Caco-2 (cell line): Measurements from ENCODE around the gene DHDDS. TPM values are rescaled to one million over a fixed set of nuclear protein-coding genes. Genes with fewer than 3 reads are reported as not detected.

Source experiments
- BruUV-seq: library from RNA; stranded (reverse); fragments of 400-500 nt; replicated peaks from 2 replicates; lab custom pipeline; 2021; lab: Mats Ljungman, UMichigan
- CTCF ChIA-PET: fragments of 300-600 bp; sonication (Branson Sonifier 250); formaldehyde crosslinking; loops from one replicate; lab custom pipeline; 2022; ENCODE audit warnings: antibody characterized with exemption; lab: Charles Lee
- POLR2A ChIA-PET: fragments of 300-600 bp; sonication (Branson Sonifier 250); formaldehyde crosslinking; loops from one replicate; lab custom pipeline; 2022; ENCODE audit warnings: antibody characterized with exemption; lab: Charles Lee
- DNase-seq, 2 experiments: peaks; one replicate each; pipeline versions ENCODE4 v3.0.0 to v3.0.0-alpha.2; 2020 to 2022
- H3K27me3 ChIP-seq: replicated peaks from 2 replicates; pipeline ENCODE4 v1.6.0; 2011; ENCODE audit warnings: low read length; ENCODE audit not compliant: control insufficient read depth, insufficient read depth
- H3K36me3 ChIP-seq: 2 replicates; pipeline ENCODE4 v1.5.1; 2011; ENCODE audit warnings: low read length; ENCODE audit not compliant: control insufficient read depth, insufficient read depth
- H3K4me1 ChIP-seq: fragments of 250-450 bp; sonication (Bioruptor Pico); 2 replicates; pipeline ENCODE4 v1.5.1; 2020; ENCODE audit warnings: mild to moderate bottlenecking
- H3K4me3 ChIP-seq: 2 replicates; pipeline ENCODE4 v1.5.1; 2011; ENCODE audit warnings: low read depth, mild to moderate bottlenecking, control low read depth, low read length
- H3K9me3 ChIP-seq: fragments of 250-450 bp; sonication (Bioruptor Pico); 2 replicates; pipeline ENCODE4 v1.5.1; 2020; ENCODE audit warnings: mild to moderate bottlenecking, moderate library complexity
- H3K27ac Mint-ChIP-seq: one replicate; pipeline ENCODE4 v1.8.0; 2022; ENCODE audit warnings: mixed read lengths; ENCODE audit not compliant: unreplicated experiment
- H3K27me3 Mint-ChIP-seq: one replicate; pipeline ENCODE4 v1.8.0; 2022; ENCODE audit warnings: mixed read lengths; ENCODE audit not compliant: insufficient read depth, unreplicated experiment
- H3K36me3 Mint-ChIP-seq: one replicate; pipeline ENCODE4 v1.8.0; 2022; ENCODE audit warnings: mild to moderate bottlenecking, mixed read lengths; ENCODE audit not compliant: insufficient read depth, unreplicated experiment
- H3K4me1 Mint-ChIP-seq: one replicate; pipeline ENCODE4 v1.8.0; 2022; ENCODE audit warnings: low read depth, mixed read lengths; ENCODE audit not compliant: unreplicated experiment
- H3K4me3 Mint-ChIP-seq: one replicate; pipeline ENCODE4 v1.8.0; 2022; ENCODE audit warnings: mild to moderate bottlenecking, moderate library complexity, mixed read lengths; ENCODE audit not compliant: unreplicated experiment
- H3K9me3 Mint-ChIP-seq: one replicate; pipeline ENCODE4 v1.8.0; 2022; ENCODE audit warnings: mixed read lengths; ENCODE audit not compliant: unreplicated experiment
- intact Hi-C: fragments of 100-400 bp; cut with micrococcal nuclease; formaldehyde crosslinking; loops from one replicate; pipeline ENCODE4 v1.10.0; 2022; ENCODE audit not compliant: unreplicated experiment
- total RNA-seq: library from RNA; stranded (reverse); gene quantifications from 2 replicates; pipeline ENCODE4 v1.2.3, GENCODE V29; 2022
- TF ChIP-seq, protein P1 (sequence below), 2 experiments: fragments of 200-600 bp in 1 of 2; IDR thresholded peaks; 1 replicate in 1 of 2; 2 replicates in 1 of 2; pipeline versions ENCODE4 v1.5.1 to v1.8.0; 2011 to 2022; ENCODE audit warnings: antibody characterized with exemption in 1 of 2, control low read depth in 1 of 2, inconsistent platforms in 1 of 2, low read depth in 1 of 2, low read length in 1 of 2, mild to moderate bottlenecking in 1 of 2, moderate library complexity in 1 of 2; ENCODE audit not compliant: insufficient read depth in 1 of 2, severe bottlenecking in 1 of 2, unreplicated experiment in 1 of 2

Gene DHDDS
- total RNA-seq, 1 experiment from 2014 or later = 55.6 TPM

DNA sequence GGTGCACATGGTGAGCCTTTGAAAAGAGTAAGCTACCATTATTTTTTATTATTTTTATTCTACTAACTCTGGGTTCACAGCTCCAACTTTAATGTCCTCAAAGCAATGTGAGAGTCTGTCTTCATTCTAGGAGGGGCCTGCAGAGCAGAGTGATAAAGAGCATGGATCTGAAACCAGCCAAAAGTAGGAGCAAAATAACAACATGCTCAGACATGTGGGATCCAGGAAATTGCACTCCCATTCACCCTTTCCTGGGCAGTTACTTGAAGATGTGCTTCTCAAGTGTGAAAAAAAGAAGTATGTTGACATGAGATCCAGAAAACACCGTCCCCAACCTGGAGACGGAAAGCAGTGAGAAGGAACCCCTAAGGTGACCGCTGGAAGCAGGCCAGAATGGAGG lies 30.2 kb upstream of the DHDDS start:
- peaks cover 6% of the 10 kb centered on the region for H3K36me3 Mint-ChIP-seq
- TF ChIP-seq, protein P1, sequence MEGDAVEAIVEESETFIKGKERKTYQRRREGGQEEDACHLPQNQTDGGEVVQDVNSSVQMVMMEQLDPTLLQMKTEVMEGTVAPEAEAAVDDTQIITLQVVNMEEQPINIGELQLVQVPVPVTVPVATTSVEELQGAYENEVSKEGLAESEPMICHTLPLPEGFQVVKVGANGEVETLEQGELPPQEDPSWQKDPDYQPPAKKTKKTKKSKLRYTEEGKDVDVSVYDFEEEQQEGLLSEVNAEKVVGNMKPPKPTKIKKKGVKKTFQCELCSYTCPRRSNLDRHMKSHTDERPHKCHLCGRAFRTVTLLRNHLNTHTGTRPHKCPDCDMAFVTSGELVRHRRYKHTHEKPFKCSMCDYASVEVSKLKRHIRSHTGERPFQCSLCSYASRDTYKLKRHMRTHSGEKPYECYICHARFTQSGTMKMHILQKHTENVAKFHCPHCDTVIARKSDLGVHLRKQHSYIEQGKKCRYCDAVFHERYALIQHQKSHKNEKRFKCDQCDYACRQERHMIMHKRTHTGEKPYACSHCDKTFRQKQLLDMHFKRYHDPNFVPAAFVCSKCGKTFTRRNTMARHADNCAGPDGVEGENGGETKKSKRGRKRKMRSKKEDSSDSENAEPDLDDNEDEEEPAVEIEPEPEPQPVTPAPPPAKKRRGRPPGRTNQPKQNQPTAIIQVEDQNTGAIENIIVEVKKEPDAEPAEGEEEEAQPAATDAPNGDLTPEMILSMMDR (IDR thresholded peaks at IDR 0.05; ENCODE audit: insufficient read depth in 1 of 2, low read depth in 1 of 2, low read length in 1 of 2, severe bottlenecking in 1 of 2, unreplicated experiment in 1 of 2) = no peak
- no peaks in the 10 kb centered on the region for H3K4me1 ChIP-seq
- H3K27ac Mint-ChIP-seq = no peak overlapping the region
- no peaks in the 10 kb centered on the region for H3K27me3 Mint-ChIP-seq
- POLR2A ChIA-PET = no interaction called here
- H3K36me3 ChIP-seq = no peaks in the 10 kb centered on the region
- DNase-seq = no peak
- H3K9me3 ChIP-seq = no peaks in the 10 kb centered on the region
- intact Hi-C loops = no loop called here
- H3K9me3 Mint-ChIP-seq = no peaks in the 10 kb centered on the region
- CTCF ChIA-PET = no interaction called here
- H3K4me1 Mint-ChIP-seq = no peaks in the 10 kb centered on the region
- no peaks in the 10 kb centered on the region for H3K27me3 ChIP-seq
- no peak overlapping the region for H3K4me3 ChIP-seq
- H3K4me3 Mint-ChIP-seq = no peak overlapping the region
- BruUV-seq = no TSS peak

DNA sequence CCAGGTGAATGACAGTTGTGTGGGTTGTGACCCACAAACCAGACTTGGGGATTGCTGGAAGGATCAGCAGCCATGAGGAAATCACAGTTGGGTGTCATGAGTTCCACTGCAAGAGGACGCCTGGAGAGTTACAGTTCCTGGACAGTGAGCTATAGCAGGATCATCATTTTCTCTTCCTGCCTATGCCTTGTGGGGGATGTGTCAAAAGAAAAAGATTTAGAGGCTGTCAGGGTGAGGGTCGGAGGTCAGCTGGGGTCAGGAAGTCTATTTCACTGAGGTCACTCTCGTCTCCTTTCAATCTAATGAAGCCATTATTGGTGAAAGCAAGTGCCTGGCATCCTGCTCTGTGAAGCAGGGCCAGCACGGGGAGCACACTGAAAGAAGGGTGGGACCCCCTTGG lies 28.5 kb upstream of the DHDDS start:
- no peak overlapping the region for H3K4me3 ChIP-seq
- TF ChIP-seq, protein P1 (IDR thresholded peaks at IDR 0.05; ENCODE audit: insufficient read depth in 1 of 2, low read depth in 1 of 2, low read length in 1 of 2, severe bottlenecking in 1 of 2, unreplicated experiment in 1 of 2) = no peak
- H3K4me1 ChIP-seq = peaks cover 1% of the 10 kb centered on the region; the same call in 1 of the 2 replicates
- no peaks in the 10 kb centered on the region for H3K4me1 Mint-ChIP-seq
- ChIA-PET POLR2A (no interaction called here), CTCF (no interaction called here)
- H3K27me3 Mint-ChIP-seq = no peaks in the 10 kb centered on the region
- H3K9me3 Mint-ChIP-seq = no peaks in the 10 kb centered on the region
- no peak overlapping the region for H3K27ac Mint-ChIP-seq
- no peaks in the 10 kb centered on the region for H3K9me3 ChIP-seq
- H3K4me3 Mint-ChIP-seq = no peak overlapping the region
- H3K36me3 ChIP-seq = no peaks in the 10 kb centered on the region
- DNase-seq = no peak
- no peaks in the 10 kb centered on the region for H3K27me3 ChIP-seq
- no TSS peak for BruUV-seq
- peaks cover 6% of the 10 kb centered on the region for H3K36me3 Mint-ChIP-seq
- intact Hi-C loops = no loop called here

DNA sequence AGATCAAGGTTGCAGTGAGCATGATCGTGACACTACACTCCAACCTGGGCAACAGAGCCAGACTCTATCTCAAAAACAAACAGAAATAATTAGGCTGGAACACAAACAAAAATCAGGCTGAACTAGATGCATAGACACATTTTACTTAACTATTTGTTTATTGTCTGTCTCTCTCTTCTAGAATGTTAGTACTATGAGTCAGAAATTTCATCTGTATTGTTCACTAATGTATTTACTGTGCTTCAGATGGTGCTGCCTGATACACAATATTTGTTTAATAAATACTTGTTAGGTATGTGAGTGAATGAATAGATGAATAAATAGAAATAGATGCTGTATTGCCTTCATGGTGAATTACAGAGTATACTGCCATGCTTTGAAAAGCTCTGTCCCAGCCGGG lies 27.5 kb upstream of the DHDDS start:
- ChIA-PET POLR2A (no interaction called here), CTCF (no interaction called here)
- BruUV-seq = no TSS peak
- H3K36me3 Mint-ChIP-seq = peaks cover 6% of the 10 kb centered on the region
- TF ChIP-seq, protein P1 (IDR thresholded peaks at IDR 0.05; ENCODE audit: insufficient read depth in 1 of 2, low read depth in 1 of 2, low read length in 1 of 2, severe bottlenecking in 1 of 2, unreplicated experiment in 1 of 2) = no peak
- Histone ChIP-seq H3K27me3 (no peaks in the 10 kb centered on the region), H3K4me1 (peaks cover 11% of the 10 kb centered on the region), H3K36me3 (no peaks in the 10 kb centered on the region), H3K9me3 (no peaks in the 10 kb centered on the region), H3K4me3 (no peak overlapping the region)
- H3K9me3 Mint-ChIP-seq = no peaks in the 10 kb centered on the region
- H3K27ac Mint-ChIP-seq = no peak overlapping the region
- no peak for DNase-seq
- no peaks in the 10 kb centered on the region for H3K27me3 Mint-ChIP-seq
- H3K4me1 Mint-ChIP-seq = no peaks in the 10 kb centered on the region
- no peak overlapping the region for H3K4me3 Mint-ChIP-seq
- intact Hi-C loops = no loop called here
